NB4 (cell line): ENCODE data around the gene TRIP4.

Experiments used
- DNase-seq: peaks from one replicate; pipeline ENCODE4 v3.0.0; 2010; ENCODE audit warnings: low read depth
- H3K4me3 ChIP-seq: one replicate; pipeline ENCODE4 v1.5.1; 2011; ENCODE audit warnings: mild to moderate bottlenecking, low read depth, low read length, moderate library complexity
- MAX ChIP-seq: IDR thresholded peaks from 2 replicates; pipeline ENCODE4 v1.6.1; 2011; ENCODE audit warnings: low read depth, low read length
- MYC ChIP-seq: IDR thresholded peaks from 2 replicates; pipeline ENCODE4 v1.6.1; 2011; ENCODE audit warnings: low read depth, low read length
- POLR2A ChIP-seq: IDR thresholded peaks from 2 replicates; pipeline ENCODE4 v1.6.1; 2011; ENCODE audit warnings: mild to moderate bottlenecking; ENCODE audit not compliant: insufficient read length; ENCODE audit errors: extremely low read depth
- TF ChIP-seq, protein P1 (sequence below): IDR thresholded peaks from one replicate; pipeline ENCODE4 v1.5.1; 2012; ENCODE audit warnings: low read depth, low read length

Gene TRIP4

GRCh38 chr15:64443747-64444621, 56.3 kb downstream of the TRIP4 start:
- TF ChIP-seq MAX = no peak
- no peak for TF ChIP-seq POLR2A
- TF ChIP-seq, protein P1, sequence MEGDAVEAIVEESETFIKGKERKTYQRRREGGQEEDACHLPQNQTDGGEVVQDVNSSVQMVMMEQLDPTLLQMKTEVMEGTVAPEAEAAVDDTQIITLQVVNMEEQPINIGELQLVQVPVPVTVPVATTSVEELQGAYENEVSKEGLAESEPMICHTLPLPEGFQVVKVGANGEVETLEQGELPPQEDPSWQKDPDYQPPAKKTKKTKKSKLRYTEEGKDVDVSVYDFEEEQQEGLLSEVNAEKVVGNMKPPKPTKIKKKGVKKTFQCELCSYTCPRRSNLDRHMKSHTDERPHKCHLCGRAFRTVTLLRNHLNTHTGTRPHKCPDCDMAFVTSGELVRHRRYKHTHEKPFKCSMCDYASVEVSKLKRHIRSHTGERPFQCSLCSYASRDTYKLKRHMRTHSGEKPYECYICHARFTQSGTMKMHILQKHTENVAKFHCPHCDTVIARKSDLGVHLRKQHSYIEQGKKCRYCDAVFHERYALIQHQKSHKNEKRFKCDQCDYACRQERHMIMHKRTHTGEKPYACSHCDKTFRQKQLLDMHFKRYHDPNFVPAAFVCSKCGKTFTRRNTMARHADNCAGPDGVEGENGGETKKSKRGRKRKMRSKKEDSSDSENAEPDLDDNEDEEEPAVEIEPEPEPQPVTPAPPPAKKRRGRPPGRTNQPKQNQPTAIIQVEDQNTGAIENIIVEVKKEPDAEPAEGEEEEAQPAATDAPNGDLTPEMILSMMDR = no peak
- no peak for TF ChIP-seq MYC
- H3K4me3 ChIP-seq = no peak overlapping the region
- DNase-seq = no peak

GRCh38 chr15:64444836-64445235, 57.2 kb downstream of the TRIP4 start:
- H3K4me3 ChIP-seq = no peak overlapping the region
- TF ChIP-seq, protein P1 = no peak
- TF ChIP-seq MYC (no peak), POLR2A (no peak), MAX (no peak)
- DNase-seq = no peak

GRCh38 chr15:64447536-64448315, 60.1 kb downstream of the TRIP4 start:
- DNase-seq = peak; percentile 61
- H3K4me3 ChIP-seq = no peak overlapping the region
- TF ChIP-seq MYC = no peak
- TF ChIP-seq, protein P1 = no peak
- TF ChIP-seq POLR2A = no peak
- TF ChIP-seq MAX = no peak

GRCh38 chr15:64452988-64453688, 65.5 kb downstream of the TRIP4 start:
- no peak for TF ChIP-seq MAX
- TF ChIP-seq, protein P1 = no peak
- TF ChIP-seq MYC = no peak
- TF ChIP-seq POLR2A = no peak
- no peak for DNase-seq
- H3K4me3 ChIP-seq = no peak overlapping the region

DNA sequence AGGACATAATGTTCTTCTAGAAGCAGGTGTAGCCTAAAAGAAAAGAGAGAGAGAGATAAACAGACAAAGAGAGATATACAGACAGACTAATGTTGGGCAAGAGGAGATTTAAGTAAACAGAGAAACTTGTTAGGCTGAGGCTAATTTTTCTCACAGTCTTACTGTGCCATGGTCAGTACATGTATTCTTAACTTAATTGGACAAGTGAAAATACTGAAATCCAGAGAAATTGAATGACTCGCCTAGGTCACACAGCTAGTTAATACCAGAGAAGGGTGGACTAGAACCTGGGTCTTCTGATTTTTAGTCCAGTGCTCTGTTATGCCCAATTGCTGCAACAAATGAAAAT, 66.0 kb downstream of the TRIP4 start:
- no peak for DNase-seq
- TF ChIP-seq MYC (no peak), MAX (no peak), POLR2A (no peak)
- TF ChIP-seq, protein P1 = no peak
- H3K4me3 ChIP-seq = no peak overlapping the region
